OCI-LY1 (cell line): ENCODE results near the gene RNU1-4.

Experiments
- H2AFZ ChIP-seq: fragments of 200-600 bp; sonication (generic), shearing (Covaris generic); 2 replicates; pipeline ENCODE4 v1.6.0; 2014; ENCODE audit warnings: antibody characterized with exemption, mild to moderate bottlenecking, low read length
- H3F3A ChIP-seq: fragments of 200-600 bp; sonication (generic), shearing (Covaris generic); 2 replicates; pipeline ENCODE4 v1.6.0; 2014; ENCODE audit warnings: mild to moderate bottlenecking, antibody characterized with exemption, low read length, moderate library complexity; ENCODE audit not compliant: insufficient read depth
- H3K27ac ChIP-seq: fragments of 200-600 bp; sonication (generic); 2 replicates; pipeline ENCODE4 v1.5.1; 2014; ENCODE audit warnings: low read length, mixed run types, mild to moderate bottlenecking, low read depth; ENCODE audit not compliant: poor library complexity, severe bottlenecking
- H3K27me3 ChIP-seq: fragments of 200-600 bp; sonication (generic); 2 replicates; pipeline ENCODE4 v1.6.0; 2014; ENCODE audit warnings: antibody characterized with exemption, mild to moderate bottlenecking, low read length, moderate library complexity; ENCODE audit not compliant: insufficient read depth
- H3K36me3 ChIP-seq: fragments of 200-600 bp; sonication (generic); 2 replicates; pipeline ENCODE4 v1.6.1; 2014; ENCODE audit warnings: mild to moderate bottlenecking, antibody characterized with exemption, low read length, moderate library complexity, mixed read lengths; ENCODE audit not compliant: insufficient read depth
- H3K4me1 ChIP-seq: fragments of 200-600 bp; sonication (generic); 2 replicates; pipeline ENCODE4 v1.5.1; 2014; ENCODE audit warnings: mild to moderate bottlenecking, low read length, moderate library complexity; ENCODE audit not compliant: insufficient read depth, severe bottlenecking
- H3K4me2 ChIP-seq: fragments of 200-600 bp; sonication (generic), shearing (Covaris generic); 2 replicates; pipeline ENCODE4 v1.6.1; 2014; ENCODE audit warnings: low read length
- H3K4me3 ChIP-seq: fragments of 200-600 bp; sonication (generic); 2 replicates; pipeline ENCODE4 v1.5.1; 2014; ENCODE audit warnings: low read length, low read depth, mild to moderate bottlenecking, mixed read lengths; ENCODE audit not compliant: poor library complexity, severe bottlenecking
- H3K79me2 ChIP-seq: fragments of 200-600 bp; shearing (Covaris generic); 2 replicates; pipeline ENCODE4 v1.6.1; 2016; ENCODE audit warnings: mixed run types, low read length, mixed read lengths; ENCODE audit not compliant: insufficient read depth
- H3K9ac ChIP-seq: fragments of 200-600 bp; sonication (generic), shearing (Covaris generic); 2 replicates; pipeline ENCODE4 v1.6.1; 2014; ENCODE audit warnings: mild to moderate bottlenecking, low read length, mixed read lengths
- H3K9me2 ChIP-seq: fragments of 200-600 bp; sonication (generic), shearing (Covaris generic); 2 replicates; pipeline ENCODE4 v1.6.1; 2014; ENCODE audit warnings: low read depth, mild to moderate bottlenecking, low read length, mixed read lengths
- H3K9me3 ChIP-seq: fragments of 200-600 bp; shearing (Covaris generic); 2 replicates; pipeline ENCODE4 v1.6.1; 2014; ENCODE audit warnings: low read length, mixed read lengths
- H4K20me1 ChIP-seq: fragments of 200-600 bp; sonication (generic), shearing (Covaris generic); 2 replicates; pipeline ENCODE4 v1.6.0; 2016; ENCODE audit warnings: mild to moderate bottlenecking, low read length; ENCODE audit not compliant: insufficient read depth
- CTCF ChIP-seq: fragments of 200-600 bp; sonication (generic), shearing (Covaris generic); IDR thresholded peaks from 2 replicates; pipeline ENCODE4 v1.5.1; 2017; ENCODE audit warnings: mild to moderate bottlenecking, antibody characterized with exemption, low read length, moderate library complexity, mixed read lengths
- EZH2 ChIP-seq: fragments of 200-600 bp; sonication (generic), shearing (Covaris generic); IDR thresholded peaks from 2 replicates; pipeline ENCODE4 v1.8.0; 2017; ENCODE audit warnings: borderline replicate concordance, mixed run types, mild to moderate bottlenecking, antibody characterized with exemption, low read length, moderate library complexity, mixed read lengths

The RNU1-4 gene

DNA sequence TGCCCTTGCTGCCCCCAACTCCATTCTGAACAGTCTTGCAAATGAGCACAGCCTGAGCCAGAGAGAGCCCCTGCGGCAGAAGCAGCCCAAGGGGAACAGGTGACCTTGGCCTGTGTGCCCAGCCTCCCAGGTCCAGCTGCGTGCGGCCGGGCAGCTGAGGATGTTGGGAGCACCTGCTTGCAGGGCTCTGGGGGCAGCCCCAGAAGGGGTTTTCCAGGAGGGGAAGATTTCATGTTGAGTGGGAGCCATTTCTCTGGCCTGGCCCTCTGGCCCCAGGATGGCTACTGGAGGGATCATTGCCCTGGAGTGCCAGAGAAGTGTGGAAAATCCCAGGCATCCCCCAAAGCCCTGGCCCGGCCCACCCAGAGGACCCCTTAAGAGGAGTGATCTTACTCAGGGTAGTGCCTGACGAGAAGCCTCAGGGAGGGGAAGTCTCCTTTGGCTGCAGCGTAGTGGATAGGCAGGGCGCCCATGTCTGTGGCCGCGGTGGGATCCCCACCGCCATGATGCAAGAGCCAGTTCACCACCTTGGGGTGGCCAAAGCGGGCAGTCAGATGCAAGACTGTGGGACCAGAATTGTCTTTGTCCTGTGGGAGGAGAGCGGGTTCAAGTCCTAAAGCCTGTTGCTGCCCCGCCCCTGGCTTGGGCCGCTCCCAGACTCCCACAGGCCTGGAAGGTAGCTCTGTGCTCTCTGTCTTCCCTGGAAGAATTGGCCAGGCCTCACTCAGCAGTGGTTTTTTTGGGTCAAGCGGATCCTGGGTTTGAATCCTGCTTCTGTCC is 20.6 kb upstream of the RNU1-4 start:
- peaks cover 19% of the 10 kb centered on the region; the same call in 1 of the 2 replicates for H3K27me3 ChIP-seq
- no peaks in the 10 kb centered on the region for H3K9me3 ChIP-seq
- H3K27ac ChIP-seq, result no peak overlapping the region

GRCh38 chr1:16720351-16721223 is 19.7 kb upstream of the RNU1-4 start:
- TF ChIP-seq EZH2 (no peak), CTCF (no peak)

More for the DNA sequence above, 20.6 kb upstream of the RNU1-4 start:
- Histone ChIP-seq H3K4me1 (no peaks in the 10 kb centered on the region), H3K9me2 (no peaks in the 10 kb centered on the region), H3K9ac (no peak overlapping the region), H4K20me1 (no peaks in the 10 kb centered on the region), H3F3A (no peaks in the 10 kb centered on the region), H3K4me3 (no peak overlapping the region), H2AFZ (no peak overlapping the region), H3K4me2 (no peak overlapping the region), H3K36me3 (no peaks in the 10 kb centered on the region), H3K79me2 (no peaks in the 10 kb centered on the region)
- TF ChIP-seq EZH2 (no peak), CTCF (no peak)

GRCh38 chr1:16721871-16722641 is 18.3 kb upstream of the RNU1-4 start:
- Histone ChIP-seq H3K9me2 (no peaks in the 10 kb centered on the region), H3K4me1 (no peaks in the 10 kb centered on the region), H3K9me3 (no peaks in the 10 kb centered on the region), H3F3A (no peaks in the 10 kb centered on the region), H3K9ac (no peak overlapping the region), H3K4me3 (no peak overlapping the region), H3K36me3 (no peaks in the 10 kb centered on the region), H3K79me2 (no peaks in the 10 kb centered on the region), H3K27ac (no peak overlapping the region), H3K27me3 (peaks cover 12% of the 10 kb centered on the region; the same call in 1 of the 2 replicates), H2AFZ (no peak overlapping the region), H4K20me1 (no peaks in the 10 kb centered on the region), H3K4me2 (no peak overlapping the region)
- TF ChIP-seq CTCF, result no peak
- no peak for TF ChIP-seq EZH2

More at GRCh38 chr1:16720351-16721223, 19.7 kb upstream of the RNU1-4 start:
- Histone ChIP-seq H3K79me2 (no peaks in the 10 kb centered on the region), H3K27me3 (peaks cover 19% of the 10 kb centered on the region; the same call in 1 of the 2 replicates), H3F3A (no peaks in the 10 kb centered on the region), H3K4me3 (no peak overlapping the region), H3K27ac (no peak overlapping the region), H3K4me1 (no peaks in the 10 kb centered on the region), H2AFZ (no peak overlapping the region), H3K9me2 (no peaks in the 10 kb centered on the region), H3K36me3 (no peaks in the 10 kb centered on the region), H3K9ac (no peak overlapping the region), H3K9me3 (no peaks in the 10 kb centered on the region), H3K4me2 (no peak overlapping the region), H4K20me1 (no peaks in the 10 kb centered on the region)
